Prostate gland (tissue), 2 donors: ENCODE data around the gene ANKRD33. TPM values are rescaled to one million over a fixed set of nuclear protein-coding genes. Genes with fewer than 3 reads are reported as not detected.

Experiments used
- DNase-seq: peaks from one replicate; pipeline ENCODE4 v3.0.0-alpha.2; 2019; ENCODE audit warnings: low spot score
- H3K27ac ChIP-seq, 2 donors: fragments of 200-600 bp; sonication (generic); 2 replicates each; pipeline ENCODE4 v1.5.1; 2017 to 2019
- H3K27me3 ChIP-seq: fragments of 200-600 bp; sonication (generic); replicated peaks from 2 replicates; pipeline ENCODE4 v1.5.1; 2019; ENCODE audit not compliant: insufficient read depth
- H3K36me3 ChIP-seq, 2 donors: fragments of 200-600 bp; sonication (generic); 1 replicate in 1 of 2; 2 replicates in 1 of 2; pipeline versions ENCODE4 v1.5.1 to v1.8.1; 2017 to 2019
- H3K4me1 ChIP-seq: fragments of 200-600 bp; sonication (generic); replicated peaks from 2 replicates; pipeline ENCODE4 v1.5.1; 2019
- H3K4me3 ChIP-seq, 2 donors: fragments of 200-600 bp; sonication (generic); 2 replicates each; pipeline ENCODE4 v1.5.1; 2017 to 2019
- H3K9me3 ChIP-seq: fragments of 200-600 bp; sonication (generic); 2 replicates; pipeline ENCODE4 v1.5.1; 2017
- CTCF ChIP-seq, 4 experiments: fragments of 200-600 bp in 2 of 4; fragments of 450-650 bp in 2 of 4; sonication (generic) in 2 of 4; IDR thresholded peaks; 1 replicate in 3 of 4; 2 replicates in 1 of 4; pipeline ENCODE4 v1.5.1; 2016 to 2019; ENCODE audit warnings: antibody characterized with exemption in 4 of 4, mild to moderate bottlenecking in 2 of 4, moderate library complexity in 2 of 4
- POLR2A ChIP-seq: fragments of 450-650 bp; IDR thresholded peaks from one replicate; pipeline ENCODE4 v1.6.1; 2016; ENCODE audit warnings: antibody characterized with exemption, mild to moderate bottlenecking
- POLR2AphosphoS5 ChIP-seq: sonication (generic); formaldehyde crosslinking; IDR thresholded peaks from one replicate; pipeline ENCODE4 v1.6.1; 2017; ENCODE audit warnings: antibody characterized with exemption
- WGBS: methylation state at CpG from one replicate; pipeline ENCODE4 v1.1.5; 2018; 5-methylcytosine and 5-hydroxymethylcytosine counted together
- intact Hi-C: fragments of 100-400 bp; cut with DNase I; formaldehyde crosslinking; loops from one replicate; pipeline ENCODE4 v1.14.2; 2022
- total RNA-seq, 2 donors: library from RNA; depleted of rRNA; stranded (reverse); fragments of >200 nt; gene quantifications; one replicate each; pipeline ENCODE4 v1.1.0, GENCODE V29; 2016

Gene ANKRD33
- total RNA-seq, 2 donors from 2014 or later: not detected

GRCh38 chr12:51896236-51896635 is 8.3 kb downstream of the ANKRD33 start:
- H3K9me3 ChIP-seq: no peaks in the 10 kb centered on the region
- no peak for DNase-seq
- TF ChIP-seq POLR2A: no peak
- no peak for TF ChIP-seq CTCF (IDR thresholded peaks at IDR 0.05)
- TF ChIP-seq POLR2AphosphoS5: no peak
- H3K27me3 ChIP-seq: no peaks in the 10 kb centered on the region
- H3K36me3 ChIP-seq: no peaks in the 10 kb centered on the region
- WGBS: 80% methylated on average over 3 of the region's 3 CpGs
- intact Hi-C loops: loop anchor here (2.0 kb wide), 1 partner anchor 85 kb away; no protein-coding TSS in a partner anchor
- H3K27ac ChIP-seq: no peak overlapping the region
- no peaks in the 10 kb centered on the region for H3K4me1 ChIP-seq
- H3K4me3 ChIP-seq: no peak overlapping the region

GRCh38 chr12:51897181-51897580 is 9.3 kb downstream of the ANKRD33 start:
- Histone ChIP-seq H3K4me3 (no peak overlapping the region), H3K9me3 (no peaks in the 10 kb centered on the region), H3K27ac (no peak overlapping the region), H3K4me1 (no peaks in the 10 kb centered on the region), H3K36me3 (no peaks in the 10 kb centered on the region), H3K27me3 (no peaks in the 10 kb centered on the region)
- intact Hi-C loops: loop anchor here (2.0 kb wide), 1 partner anchor 84 kb away; no protein-coding TSS in a partner anchor
- WGBS: 77% methylated on average over 8 of the region's 8 CpGs
- no peak for TF ChIP-seq POLR2A
- TF ChIP-seq POLR2AphosphoS5: no peak
- TF ChIP-seq CTCF (IDR thresholded peaks at IDR 0.05): no peak
- DNase-seq: no peak

GRCh38 chr12:51898506-51898905 is 10.6 kb downstream of the ANKRD33 start:
- intact Hi-C loops: no loop called here
- 90% methylated on average over 2 of the region's 2 CpGs for WGBS
- H3K27ac ChIP-seq: no peak overlapping the region
- no peak overlapping the region for H3K4me3 ChIP-seq
- no peaks in the 10 kb centered on the region for H3K9me3 ChIP-seq
- TF ChIP-seq CTCF (IDR thresholded peaks at IDR 0.05) (no peak), POLR2AphosphoS5 (no peak), POLR2A (no peak)
- DNase-seq: no peak
- H3K4me1 ChIP-seq: no peaks in the 10 kb centered on the region
- H3K36me3 ChIP-seq: no peaks in the 10 kb centered on the region
- H3K27me3 ChIP-seq: no peaks in the 10 kb centered on the region

GRCh38 chr12:51898937-51899336 is 11.0 kb downstream of the ANKRD33 start:
- DNase-seq: no peak
- Histone ChIP-seq H3K27ac (no peak overlapping the region), H3K36me3 (no peaks in the 10 kb centered on the region), H3K27me3 (no peaks in the 10 kb centered on the region), H3K4me3 (no peak overlapping the region), H3K9me3 (no peaks in the 10 kb centered on the region), H3K4me1 (no peaks in the 10 kb centered on the region)
- WGBS: 84% methylated on average over 9 of the region's 9 CpGs
- intact Hi-C loops: no loop called here
- TF ChIP-seq POLR2A: no peak
- no peak for TF ChIP-seq CTCF (IDR thresholded peaks at IDR 0.05)
- no peak for TF ChIP-seq POLR2AphosphoS5

- Histone ChIP-seq H3K4me1 (no peaks in the 10 kb centered on the region), H3K36me3 (no peaks in the 10 kb centered on the region), H3K4me3 (no peak overlapping the region), H3K27ac (no peak overlapping the region), H3K27me3 (no peaks in the 10 kb centered on the region), H3K9me3 (no peaks in the 10 kb centered on the region)
- no peak for DNase-seq
- TF ChIP-seq POLR2AphosphoS5 (no peak), POLR2A (no peak), CTCF (IDR thresholded peaks at IDR 0.05) (no peak)
- 96% methylated on average over 43 of the region's 43 CpGs for WGBS
- intact Hi-C loops: no loop called here
Measured at GRCh38 chr12:51900323-51900889, 12.5 kb downstream of the ANKRD33 start.
